ENCODE measurements around the gene PINK1.
"Not testable (repeated sequence)": the region's sequence is repeated elsewhere in the genome, so short reads cannot be mapped to it uniquely, and the experiment has no call there.

Gene PINK1

DNA sequence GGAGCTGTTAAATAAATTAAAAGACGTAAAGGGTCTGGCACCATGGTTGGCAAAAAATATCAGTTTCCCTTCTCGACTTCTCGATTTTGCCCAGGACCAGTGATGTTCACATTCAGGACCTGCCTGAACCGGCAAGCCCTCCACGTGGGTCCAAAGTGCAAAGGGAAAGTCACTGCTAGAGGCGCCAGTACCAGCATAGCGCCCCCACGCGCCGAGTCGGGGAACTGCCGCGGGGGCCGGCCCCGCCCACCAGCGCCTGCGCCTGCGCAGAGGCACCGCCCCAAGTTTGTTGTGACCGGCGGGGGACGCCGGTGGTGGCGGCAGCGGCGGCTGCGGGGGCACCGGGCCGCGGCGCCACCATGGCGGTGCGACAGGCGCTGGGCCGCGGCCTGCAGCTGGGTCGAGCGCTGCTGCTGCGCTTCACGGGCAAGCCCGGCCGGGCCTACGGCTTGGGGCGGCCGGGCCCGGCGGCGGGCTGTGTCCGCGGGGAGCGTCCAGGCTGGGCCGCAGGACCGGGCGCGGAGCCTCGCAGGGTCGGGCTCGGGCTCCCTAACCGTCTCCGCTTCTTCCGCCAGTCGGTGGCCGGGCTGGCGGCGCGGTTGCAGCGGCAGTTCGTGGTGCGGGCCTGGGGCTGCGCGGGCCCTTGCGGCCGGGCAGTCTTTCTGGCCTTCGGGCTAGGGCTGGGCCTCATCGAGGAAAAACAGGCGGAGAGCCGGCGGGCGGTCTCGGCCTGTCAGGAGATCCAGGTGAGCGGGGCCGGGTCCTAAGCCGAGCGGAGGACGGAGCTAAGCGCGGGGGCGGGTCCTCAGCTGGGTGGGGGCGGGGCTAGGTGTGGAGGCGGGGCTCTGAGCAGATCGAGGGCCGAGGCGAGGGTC is at the start of gene PINK1:
PINK1 (plus strand) TSS at position 269 of the 875 bp plus-strand sequence; CDS start at position 360, 91 bp downstream.
- DNase-seq, result peak; percentile 85 to 92 (median 87)

DNA sequence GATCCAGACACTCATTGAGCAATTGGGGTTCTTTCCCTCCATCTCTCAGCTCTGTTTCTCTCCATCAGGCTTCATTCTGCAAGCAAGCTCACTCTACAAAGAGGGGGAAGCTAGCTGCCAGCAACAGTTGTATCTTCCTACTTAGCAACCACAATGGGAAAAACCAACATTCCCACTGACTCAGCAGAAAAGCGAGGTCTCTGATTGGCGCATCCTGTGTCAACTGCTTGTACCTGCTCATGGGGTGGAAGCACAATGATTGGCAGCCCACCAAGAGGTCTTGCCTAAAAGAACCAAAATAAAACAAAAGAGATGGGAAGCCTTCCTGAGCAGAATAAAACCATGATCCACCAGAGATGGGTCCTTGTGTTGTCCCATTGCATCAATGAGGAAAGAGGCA is 48.4 kb upstream of the PINK1 start:
- DNase-seq, result peak; percentile 58 to 62 (median 62)

DNA sequence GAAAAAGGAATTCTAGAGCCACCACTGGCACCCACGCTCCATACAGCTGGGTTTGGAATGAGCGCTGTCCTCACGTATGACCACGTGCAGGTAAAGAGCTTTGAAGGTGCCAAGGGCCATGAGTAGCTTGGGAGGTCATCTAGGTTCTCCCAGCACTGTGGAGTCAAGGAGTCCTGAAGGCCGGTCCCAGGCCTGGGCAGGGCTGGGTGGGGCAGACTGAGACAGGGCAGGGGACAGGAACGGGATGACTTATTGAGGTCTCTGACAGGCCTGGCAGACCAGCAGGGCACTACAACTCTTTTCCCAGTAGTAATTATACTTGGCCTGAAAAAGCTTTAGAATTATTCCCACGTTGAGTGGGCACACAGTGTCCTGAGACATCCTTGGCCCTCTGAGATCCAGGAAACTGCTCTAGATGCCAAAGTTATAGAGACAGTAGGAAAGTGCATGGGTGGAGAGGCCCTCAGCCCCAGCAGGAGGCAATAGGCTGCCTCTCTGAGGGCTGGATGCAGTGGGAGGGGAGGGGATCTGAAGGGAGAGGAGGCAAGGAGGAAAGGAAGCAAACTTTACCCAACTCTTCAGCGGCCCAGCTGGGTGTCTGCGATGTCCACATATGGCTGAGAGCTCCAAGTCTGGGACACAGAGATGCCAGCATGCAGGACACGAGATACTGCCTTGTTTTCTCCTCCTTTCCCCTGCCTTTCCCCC is 46.2 kb upstream of the PINK1 start:
- no peak for DNase-seq

DNA sequence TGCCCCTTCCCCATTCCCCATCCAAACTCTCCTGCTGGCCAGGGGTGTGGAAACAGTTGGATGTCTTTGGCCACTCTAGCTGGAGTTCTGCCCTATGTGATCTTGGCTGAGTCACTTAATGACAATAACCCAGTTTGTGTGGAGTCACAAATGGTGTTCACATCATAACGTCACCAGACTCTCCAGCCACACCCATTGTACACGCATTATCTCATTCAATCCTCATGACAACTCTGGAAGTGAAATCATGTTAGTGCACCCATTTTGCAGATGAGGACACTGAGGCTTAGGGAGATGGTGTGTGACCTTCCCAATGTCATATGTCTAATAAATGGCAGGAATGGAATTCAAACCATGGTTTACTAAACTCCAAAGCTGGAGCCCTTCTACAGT is 45.6 kb upstream of the PINK1 start:
- peak; percentile 77 to 93 (median 84) for DNase-seq

DNA sequence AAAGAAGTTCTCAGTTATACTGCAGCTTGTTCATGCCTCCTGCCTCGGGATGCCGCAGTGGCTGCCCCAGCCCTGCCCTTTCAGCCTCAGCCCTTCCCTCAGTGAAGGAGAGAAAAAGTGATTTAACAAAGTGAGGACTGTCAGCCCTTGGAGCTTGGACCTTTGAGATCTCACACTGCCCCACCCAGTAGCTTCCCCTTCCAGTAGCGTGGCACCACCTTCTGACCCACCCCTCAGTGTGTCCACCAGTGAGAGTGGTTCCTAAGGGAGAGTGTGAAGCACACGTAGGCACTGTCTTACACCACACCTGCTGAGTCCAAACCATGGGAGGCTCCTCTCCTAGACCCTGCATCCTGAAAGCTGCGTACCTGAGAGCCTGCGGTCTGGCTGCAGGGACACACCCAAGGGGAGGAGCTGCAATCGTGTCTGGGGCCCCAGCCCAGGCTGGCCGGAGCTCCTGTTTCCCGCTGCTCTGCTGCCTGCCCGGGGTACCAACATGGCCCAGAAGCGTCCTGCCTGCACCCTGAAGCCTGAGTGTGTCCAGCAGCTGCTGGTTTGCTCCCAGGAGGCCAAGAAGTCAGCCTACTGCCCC is 44.5 kb upstream of the PINK1 start, which contains the start of gene CDA:
CDA (plus strand) TSS at position 464 of the 592 bp plus-strand sequence; CDS start at position 497, 33 bp downstream.
- DNase-seq, result peak in 2 of 3 donors; percentile 39 to 56

DNA sequence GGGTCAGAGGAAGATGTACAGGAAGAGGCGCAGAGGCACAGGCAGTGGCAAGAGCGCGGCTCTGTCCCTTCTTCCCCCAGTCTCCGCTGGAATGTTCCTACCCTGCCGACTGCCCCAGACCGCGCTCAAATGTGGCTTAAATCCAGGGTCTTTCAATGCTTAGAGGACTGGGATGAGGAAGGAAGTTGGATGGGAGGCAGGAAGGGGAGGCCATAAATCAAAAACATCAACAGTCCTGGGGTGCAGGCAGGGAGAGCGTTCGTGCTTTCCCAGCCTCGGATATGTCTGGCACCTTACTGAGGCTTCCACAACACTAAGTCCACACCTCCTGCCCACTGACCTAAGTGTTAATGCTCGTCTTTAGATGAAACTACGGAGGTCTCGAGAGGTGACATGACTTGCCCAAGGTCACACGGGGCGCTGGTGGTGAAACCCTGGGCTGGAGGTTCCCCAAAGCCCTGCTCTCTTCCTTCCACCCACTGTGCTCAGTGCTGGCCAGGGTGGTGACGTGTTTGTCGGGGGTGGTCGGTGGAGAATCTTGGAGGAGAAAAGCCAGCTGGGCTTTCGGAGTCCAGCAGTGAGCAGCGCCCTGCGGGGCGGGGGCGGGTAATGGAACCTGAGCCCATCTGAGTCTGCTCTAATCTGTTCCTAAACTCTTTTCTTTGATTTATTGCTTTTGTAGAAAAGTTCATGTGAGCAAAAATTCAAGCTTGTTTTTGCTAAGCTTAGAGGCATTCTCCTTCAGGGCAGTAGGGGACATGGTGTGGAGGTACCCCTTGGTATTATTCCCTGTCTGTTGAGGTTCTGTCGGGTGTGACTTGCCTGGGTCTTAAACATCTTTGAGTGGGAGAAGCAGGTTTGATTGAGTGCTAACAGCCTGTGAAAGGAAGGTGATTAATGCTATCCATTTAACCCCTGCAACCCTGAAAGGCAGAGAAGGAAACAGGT is 43.7 kb upstream of the PINK1 start:
- DNase-seq, result peak; percentile 93

DNA sequence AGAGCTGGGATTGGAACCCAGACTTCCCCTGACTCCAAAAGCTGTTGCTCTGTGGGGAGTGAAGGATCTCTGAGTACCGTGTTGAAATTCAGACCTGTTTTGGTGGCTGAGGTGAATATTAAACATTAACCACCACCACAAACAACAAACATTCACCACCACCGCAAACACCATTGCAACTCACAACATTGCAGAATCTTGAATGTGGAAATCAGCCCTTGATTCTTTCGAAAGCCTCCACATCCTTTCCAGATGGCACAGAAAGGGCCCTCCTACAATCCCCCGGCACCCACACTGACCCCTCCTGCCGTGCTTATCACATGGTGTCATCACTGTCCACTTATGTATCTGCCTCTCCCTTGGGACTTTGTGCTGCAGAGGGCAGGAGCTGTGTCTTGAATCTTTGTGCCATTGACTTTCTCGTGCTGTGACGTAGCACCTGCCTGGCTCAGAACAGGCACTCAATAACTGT is 42.9 kb upstream of the PINK1 start:
- DNase-seq, result peak; percentile 84 to 91 (median 88)

DNA sequence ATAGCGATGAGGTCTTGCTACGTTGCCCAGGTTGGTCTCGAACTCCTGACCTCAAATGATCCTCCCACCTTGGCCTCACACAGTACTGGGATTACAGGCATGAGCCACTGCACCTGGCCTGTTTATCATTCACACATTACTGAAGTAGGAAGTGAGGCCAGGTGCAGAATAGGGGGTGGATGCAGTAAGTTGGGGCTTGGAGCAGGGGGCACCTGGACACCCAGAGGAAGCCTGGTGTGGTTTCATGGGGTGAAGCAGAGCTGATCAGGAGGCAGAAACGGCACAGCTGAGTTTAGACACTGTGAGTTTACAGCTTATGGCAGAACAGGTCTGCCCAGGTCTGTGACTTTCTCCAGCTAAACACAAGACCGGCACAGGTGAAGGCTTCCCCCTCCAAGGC is 39.5 kb upstream of the PINK1 start:
- DNase-seq, result no peak

DNA sequence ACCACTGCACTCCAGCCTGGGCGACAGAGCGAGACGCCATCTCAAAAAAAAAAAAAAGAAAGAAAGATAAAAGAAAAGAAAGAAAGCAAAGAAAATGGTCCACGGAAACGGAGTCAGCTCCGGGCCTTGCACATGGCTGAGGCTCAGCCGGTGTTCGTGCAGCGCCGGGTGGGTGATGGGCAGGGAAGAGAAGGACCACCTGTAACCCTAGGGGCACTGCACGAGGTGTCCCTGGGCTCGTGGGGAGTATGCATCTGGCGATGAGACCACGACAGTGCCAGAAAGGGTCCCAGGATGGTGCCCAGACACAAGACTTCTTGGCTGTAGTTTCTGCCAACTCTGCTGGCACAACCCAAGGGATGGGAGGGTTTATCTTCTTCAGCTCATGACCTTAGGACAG is 38.5 kb upstream of the PINK1 start:
- no peak for DNase-seq

DNA sequence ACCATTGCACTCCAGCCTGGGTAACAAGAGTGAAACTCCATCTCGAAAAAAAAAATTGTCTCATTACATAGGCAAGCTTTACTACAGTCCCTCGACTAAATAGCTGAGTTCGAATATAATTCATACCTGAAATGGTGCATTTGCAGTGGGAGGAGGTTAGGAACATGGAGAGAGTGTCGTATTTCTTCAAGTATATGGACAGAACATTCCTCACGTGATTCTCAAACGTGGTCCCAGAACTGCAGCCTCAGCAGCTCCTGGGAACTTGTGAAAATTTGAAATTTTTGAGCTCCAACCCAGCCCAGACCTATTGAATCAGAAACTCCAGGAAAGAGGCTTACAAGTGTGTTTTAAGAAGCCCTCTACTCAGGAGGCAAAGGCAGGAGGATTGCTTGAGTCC is 37.2 kb upstream of the PINK1 start:
- DNase-seq, result no peak

DNA sequence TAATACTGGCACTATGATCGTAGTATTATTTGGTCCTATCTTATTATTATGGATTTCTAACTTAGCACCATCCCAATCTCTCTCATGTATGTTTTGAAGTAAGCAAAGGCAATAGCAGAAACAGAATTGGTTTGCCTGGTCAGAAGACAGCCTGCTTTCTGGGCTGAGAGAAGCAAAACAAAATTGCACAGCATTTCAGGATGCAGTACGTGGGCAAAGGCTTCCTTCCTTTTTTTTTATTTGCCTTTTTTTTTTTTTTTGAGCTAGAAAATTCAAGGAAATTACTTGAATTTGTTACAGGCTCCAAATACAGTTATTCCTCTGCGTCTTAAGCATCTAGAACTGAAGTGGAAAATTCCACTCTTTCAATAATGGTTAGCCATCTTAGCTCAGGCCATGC is 35.6 kb upstream of the PINK1 start:
- DNase-seq, result peak; percentile 70 to 83 (median 83)

DNA sequence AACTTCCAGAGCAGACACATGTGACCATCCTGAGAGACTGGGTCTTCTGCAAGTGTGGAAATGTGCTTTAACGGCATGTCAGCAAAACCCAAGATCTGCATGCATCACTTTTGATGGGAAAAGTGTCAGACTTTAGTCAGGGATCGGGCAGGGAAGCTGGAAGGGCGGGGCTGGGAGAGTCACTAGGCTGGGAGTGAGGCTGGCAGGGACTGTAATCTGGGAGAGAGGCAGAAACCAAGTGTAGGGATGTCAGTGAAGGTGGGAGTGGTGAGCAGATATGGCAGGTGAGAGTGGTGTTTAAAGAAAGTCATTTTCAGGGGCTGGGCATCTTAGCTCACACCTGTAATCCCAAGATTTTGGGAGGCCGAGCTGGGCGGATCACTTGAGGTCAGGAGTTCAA is 33.1 kb upstream of the PINK1 start:
- DNase-seq, result no peak

DNA sequence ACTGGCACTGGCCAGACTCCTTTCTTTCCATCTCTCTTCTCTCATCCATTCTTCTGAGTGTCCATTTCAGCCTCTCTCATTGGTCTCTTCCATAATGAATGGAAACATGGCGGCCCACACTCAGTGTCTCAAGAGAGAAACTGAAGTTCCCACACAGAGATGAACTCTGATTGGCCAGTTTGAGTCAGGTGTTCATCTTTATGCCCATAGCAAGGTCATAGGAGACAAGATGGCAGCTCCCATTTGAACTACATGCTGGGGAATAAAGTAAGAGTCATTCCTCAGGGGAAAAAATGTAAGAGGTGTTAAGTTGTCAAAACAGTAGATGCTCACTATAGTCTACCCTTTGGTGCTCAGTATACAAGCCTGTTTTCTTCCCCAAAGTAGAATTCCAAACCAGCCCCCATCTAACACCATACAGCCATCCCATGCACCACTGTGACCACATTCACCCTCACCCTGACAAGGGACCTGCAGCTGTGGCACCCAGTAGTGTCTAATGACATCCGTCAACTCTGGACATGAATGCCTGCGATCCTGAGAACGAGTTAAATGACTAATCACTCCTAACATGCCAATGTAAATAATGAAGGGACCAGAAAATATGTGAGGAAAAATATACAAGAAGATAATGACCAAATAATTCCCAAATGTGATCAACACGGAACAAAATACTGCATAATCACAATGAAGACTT is 32.0 kb upstream of the PINK1 start:
- DNase-seq, result no peak

DNA sequence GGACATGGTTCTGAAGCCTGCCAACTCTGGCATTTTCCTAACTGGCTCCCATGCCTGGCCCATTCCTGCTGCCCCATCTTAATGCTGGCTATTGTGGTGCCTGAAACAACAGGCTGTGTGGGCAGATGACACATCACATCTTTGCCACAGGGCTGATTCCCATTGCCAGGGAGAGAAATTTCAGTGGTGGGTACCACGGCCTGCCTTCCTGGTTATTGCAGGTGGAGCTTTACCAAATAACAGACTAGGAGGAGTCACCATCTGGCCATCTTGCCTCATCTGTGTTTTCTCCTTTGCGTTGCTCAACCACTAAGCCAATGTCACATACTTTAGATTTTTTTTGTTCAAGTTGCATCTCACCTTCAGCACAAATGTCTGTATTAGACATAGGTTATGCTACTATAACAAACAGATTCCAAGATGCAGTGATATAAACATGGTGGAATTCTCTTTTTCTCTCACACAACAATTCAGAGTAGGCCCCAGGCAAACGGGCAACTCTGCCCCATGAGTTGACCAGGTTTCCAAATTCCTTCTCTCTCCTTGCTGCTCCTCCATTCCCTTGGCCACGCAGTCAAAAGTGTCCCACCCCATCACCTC is 30.3 kb upstream of the PINK1 start:
- DNase-seq, result no peak

DNA sequence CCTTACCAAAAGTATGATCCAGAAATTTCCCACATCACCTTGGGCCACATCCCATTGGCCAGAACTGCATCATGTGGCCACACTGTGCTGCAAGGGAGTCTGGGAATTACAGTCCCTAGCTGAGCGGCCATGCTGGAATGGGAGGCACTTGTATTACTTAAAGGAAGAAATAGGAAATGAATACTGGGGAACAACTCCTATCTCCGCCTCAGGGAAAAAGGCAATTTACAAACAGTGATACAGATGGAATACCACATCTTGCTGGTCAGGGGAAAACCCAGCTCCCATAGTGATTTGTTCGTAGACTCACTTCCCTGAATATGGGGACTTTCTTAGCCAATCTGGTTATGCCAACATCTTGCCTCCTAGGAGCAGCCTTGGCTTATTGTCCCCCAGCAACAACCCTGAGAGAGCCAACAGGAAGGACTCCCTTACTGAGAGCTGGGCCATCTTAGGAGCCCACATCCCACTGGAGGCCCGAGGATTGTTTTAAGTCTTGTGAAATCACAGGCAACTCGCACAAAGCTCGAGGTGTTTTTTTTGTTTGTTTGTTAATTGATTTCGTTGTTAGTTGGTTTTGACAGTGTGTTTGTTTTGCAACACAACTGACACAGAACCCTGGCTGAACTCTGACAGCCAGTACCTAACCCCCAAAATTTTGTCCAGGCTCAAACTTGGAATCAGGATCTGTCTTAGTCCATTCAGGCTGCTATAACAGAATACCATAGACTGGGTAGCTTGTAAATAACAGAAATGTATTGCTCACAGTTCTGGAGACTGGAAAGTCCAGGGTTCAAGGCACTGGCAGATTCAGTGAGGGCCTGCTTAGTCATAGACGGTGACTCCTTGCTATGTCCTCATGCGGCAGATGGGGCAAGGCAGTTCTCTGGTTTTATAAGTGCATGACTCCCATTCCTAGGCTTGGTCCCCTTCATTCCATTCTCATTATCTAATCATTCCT is 29.5 kb upstream of the PINK1 start:
- DNase-seq, result peak; percentile 88 to 93 (median 90)

DNA sequence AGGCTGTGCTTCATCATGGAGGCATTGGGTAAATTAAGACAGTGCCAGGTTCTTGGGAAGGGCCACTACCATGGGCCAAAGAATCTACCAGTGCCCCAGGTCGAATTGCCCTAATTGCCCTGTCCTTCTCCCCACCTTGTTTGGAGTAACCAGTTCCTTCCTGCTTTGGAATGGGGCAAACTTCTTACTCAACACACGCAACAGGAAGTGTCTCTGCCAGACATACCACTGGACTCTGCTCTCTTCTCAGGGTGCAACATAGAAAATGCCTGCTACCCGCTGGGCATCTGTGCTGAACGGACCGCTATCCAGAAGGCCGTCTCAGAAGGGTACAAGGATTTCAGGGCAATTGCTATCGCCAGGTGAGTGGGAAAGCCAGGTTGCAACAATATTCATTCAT is 28.6 kb upstream of the PINK1 start:
- peak; percentile 33 to 39 (median 35) for DNase-seq

DNA sequence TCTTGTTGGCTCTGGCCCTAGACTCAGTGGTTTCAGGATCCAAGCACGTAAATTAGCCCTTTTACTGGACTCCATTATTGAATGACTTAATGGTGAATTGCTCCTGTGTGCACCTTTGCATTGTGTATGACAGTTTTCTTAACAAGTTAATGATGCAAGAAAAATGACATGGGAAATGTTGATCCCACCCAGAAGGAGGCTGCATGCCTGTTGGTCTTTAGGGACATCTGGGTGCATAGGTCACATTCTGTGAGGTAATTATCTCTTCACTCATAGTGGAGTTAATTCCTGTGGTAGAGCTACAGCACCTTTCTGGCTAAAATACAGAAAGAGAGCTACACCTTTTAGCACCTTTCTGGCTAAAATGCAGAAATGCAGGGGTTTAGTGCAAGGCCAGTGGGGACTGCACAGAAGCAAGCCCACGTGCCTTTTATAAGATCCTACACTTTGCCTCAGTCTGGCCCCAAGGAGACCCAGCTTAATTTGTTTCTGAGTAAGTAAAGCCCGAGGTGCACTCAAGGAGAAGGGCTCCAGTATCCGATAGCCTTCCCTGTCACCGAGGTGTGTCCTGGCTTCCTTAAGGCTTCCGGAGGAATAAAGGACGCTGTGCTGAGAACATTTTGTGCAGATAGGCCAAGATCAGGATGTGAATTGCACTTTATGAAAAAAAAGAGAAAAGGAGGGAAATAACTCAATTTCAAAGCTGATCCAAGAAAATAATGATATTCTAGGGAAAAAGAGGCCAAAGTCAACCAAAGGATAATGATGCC is 26.3 kb upstream of the PINK1 start:
- not testable (repeated sequence) for DNase-seq

DNA sequence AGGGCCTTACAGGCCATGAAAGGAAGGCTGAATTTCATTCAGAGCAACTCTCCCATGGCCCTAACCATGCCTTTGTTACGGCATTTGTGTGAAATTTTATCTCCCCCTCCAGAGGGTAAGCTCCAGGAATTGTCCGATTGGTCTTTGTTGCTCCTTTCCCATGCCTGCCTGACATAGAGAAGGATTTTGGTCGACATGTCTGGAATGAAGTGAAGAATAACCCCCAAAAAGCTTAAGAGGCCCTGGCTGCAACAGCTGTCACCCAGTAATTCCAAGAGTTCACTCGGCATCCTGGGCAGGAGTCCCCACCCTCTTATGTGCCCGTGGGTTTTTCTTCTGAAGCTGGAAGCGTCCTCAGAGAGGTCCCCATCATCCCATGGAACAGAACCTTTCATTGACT is 23.7 kb upstream of the PINK1 start:
- DNase-seq, result no peak

DNA sequence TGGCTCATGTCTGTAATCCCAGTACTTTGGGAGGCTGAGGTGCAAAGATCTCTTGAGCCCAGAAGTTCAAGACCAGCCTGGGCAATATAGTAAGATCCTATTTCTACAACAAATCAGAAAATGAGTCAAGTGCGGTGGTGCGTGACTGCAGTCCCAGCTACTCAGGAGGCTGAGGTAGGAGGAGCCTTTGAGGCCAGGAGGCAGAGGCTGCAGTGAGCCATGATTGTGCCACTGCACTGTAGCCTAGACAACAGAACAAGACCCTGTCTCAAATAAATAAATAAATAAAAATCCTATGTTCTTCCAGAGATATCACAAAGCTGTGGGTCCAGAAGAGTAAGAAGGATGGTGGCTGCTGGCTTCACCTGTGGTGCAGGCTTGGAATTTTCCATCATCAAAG is 22.3 kb upstream of the PINK1 start:
- no peak for DNase-seq
